Suppressor macrophage treated with lipopolysaccharide for 4 hours (primary cell): ENCODE measurements around the gene EMX1.

Experiments
- DNase-seq: peaks from one replicate; pipeline ENCODE4 v3.0.0-alpha.2; 2020

EMX1 gene

GRCh38 chr2:72961036-72961720 lies 43.9 kb downstream of the EMX1 start:
- no peak for DNase-seq

- no peak for DNase-seq
These were observed 44.6 kb downstream of the EMX1 start for GRCh38 chr2:72961853-72962468.

- DNase-seq: no peak
These were observed 45.6 kb downstream of the EMX1 start for GRCh38 chr2:72962911-72963310.

- DNase-seq: no peak
These were observed 46.3 kb downstream of the EMX1 start for GRCh38 chr2:72963423-72964145.

- DNase-seq: no peak
These were observed 46.8 kb downstream of the EMX1 start for GRCh38 chr2:72964146-72964525.

GRCh38 chr2:72965016-72965415 lies 47.7 kb downstream of the EMX1 start:
- DNase-seq: no peak

GRCh38 chr2:72965770-72966450 lies 48.6 kb downstream of the EMX1 start:
- DNase-seq: no peak

GRCh38 chr2:72968286-72968685 lies 51.0 kb downstream of the EMX1 start:
- DNase-seq: no peak

- DNase-seq: no peak
These were observed 52.4 kb downstream of the EMX1 start for GRCh38 chr2:72969706-72970105.

GRCh38 chr2:72971036-72971435 lies 53.7 kb downstream of the EMX1 start:
- DNase-seq: no peak

GRCh38 chr2:72972352-72973136 lies 55.2 kb downstream of the EMX1 start:
- no peak for DNase-seq

GRCh38 chr2:72973137-72973535 lies 55.8 kb downstream of the EMX1 start:
- DNase-seq: no peak

- DNase-seq: peak; percentile 74
These were observed 56.5 kb downstream of the EMX1 start for GRCh38 chr2:72973566-72974435.

- DNase-seq: no peak
These were observed 57.1 kb downstream of the EMX1 start for GRCh38 chr2:72974436-72974754.

GRCh38 chr2:72975017-72975416 lies 57.7 kb downstream of the EMX1 start:
- no peak for DNase-seq

- peak; percentile 66 for DNase-seq
These were observed 62.6 kb downstream of the EMX1 start for GRCh38 chr2:72979896-72980295.

GRCh38 chr2:72980535-72981217 lies 63.4 kb downstream of the EMX1 start:
- no peak for DNase-seq

- no peak for DNase-seq
These were observed 64.2 kb downstream of the EMX1 start for GRCh38 chr2:72981536-72981935.

- no peak for DNase-seq
These were observed 64.9 kb downstream of the EMX1 start for GRCh38 chr2:72982219-72982618.

GRCh38 chr2:72982781-72983499 lies 65.6 kb downstream of the EMX1 start:
- DNase-seq: no peak
